B cell (primary cell): ENCODE results near the gene CCNK. TPM values are rescaled to one million over a fixed set of nuclear protein-coding genes. Genes with fewer than 3 reads are reported as not detected.

Experiments
- ATAC-seq: fragments of 200-7000 bp; cut with Tn5 transposase; one replicate; pipeline ENCODE4 v1.10.0; 2021; ENCODE audit warnings: low read depth, mild to moderate bottlenecking, moderate number of reproducible peaks, moderate library complexity
- CTCF ChIA-PET: fragments of 350-600 bp; sonication (Branson Sonifier 250); formaldehyde crosslinking; loops from one replicate; lab custom pipeline; 2021; ENCODE audit warnings: antibody characterized with exemption, inconsistent platforms; lab: Charles Lee
- POLR2A ChIA-PET: fragments of 350-600 bp; sonication (Branson Sonifier 250); formaldehyde crosslinking; loops from one replicate; lab custom pipeline; 2021; ENCODE audit warnings: antibody characterized with exemption; lab: Charles Lee
- DNase-seq: peaks from one replicate; pipeline ENCODE4 v3.0.0; 2013
- H2AFZ ChIP-seq: 2 replicates; pipeline ENCODE4 v1.6.1; 2012; ENCODE audit warnings: mild to moderate bottlenecking, low read depth, low read length; ENCODE audit not compliant: insufficient read depth, poor library complexity, severe bottlenecking
- H3K27ac ChIP-seq, 2 donors: 1 replicate in 1 of 2; 2 replicates in 1 of 2; pipeline ENCODE4 v1.5.1; 2012 to 2013; ENCODE audit warnings: low read length in 2 of 2, mild to moderate bottlenecking in 2 of 2, moderate library complexity in 1 of 2
- H3K27me3 ChIP-seq, 4 experiments: fragments of 200-600 bp in 1 of 4; sonication (generic) in 1 of 4; replicated peaks in 1 of 4; 1 replicate in 2 of 4; 2 replicates in 2 of 4; pipeline versions ENCODE4 v1.6.1 to v1.7.0; 2013 to 2016; ENCODE audit warnings: low read length in 3 of 4, mild to moderate bottlenecking in 2 of 4, mixed read lengths in 1 of 4, moderate library complexity in 1 of 4; ENCODE audit not compliant: insufficient read depth in 4 of 4, control insufficient read depth in 3 of 4; ENCODE audit errors: control extremely low read depth in 1 of 4
- H3K36me3 ChIP-seq, 2 experiments: replicated peaks in 1 of 2; 1 replicate in 1 of 2; 2 replicates in 1 of 2; pipeline versions ENCODE4 v1.6.1 to v1.7.1; 2013; ENCODE audit warnings: low read length in 1 of 2; ENCODE audit not compliant: insufficient read depth in 2 of 2, control insufficient read depth in 1 of 2; ENCODE audit errors: control extremely low read depth in 1 of 2, extremely low read depth in 1 of 2
- H3K4me1 ChIP-seq, 2 donors: fragments of 200-600 bp in 1 of 2; sonication (generic) in 1 of 2; 1 replicate in 1 of 2; 2 replicates in 1 of 2; pipeline versions ENCODE4 v1.5.1 to v1.6.1; 2013 to 2017; ENCODE audit warnings: low read length in 2 of 2; ENCODE audit not compliant: control insufficient read depth in 2 of 2, insufficient read depth in 2 of 2
- H3K4me2 ChIP-seq: replicated peaks from 2 replicates; pipeline ENCODE3; 2012; ENCODE audit warnings: mild to moderate bottlenecking, low read depth, low read length; ENCODE audit not compliant: poor library complexity, severe bottlenecking
- H3K4me3 ChIP-seq, 5 experiments: fragments of 200-600 bp in 1 of 5; sonication (generic) in 1 of 5; 1 replicate in 3 of 5; 2 replicates in 2 of 5; pipeline versions ENCODE4 v1.5.1 to v1.7.0; 2011 to 2016; ENCODE audit warnings: low read length in 4 of 5, mild to moderate bottlenecking in 4 of 5, low read depth in 2 of 5, control low read depth in 1 of 5, moderate library complexity in 1 of 5; ENCODE audit not compliant: insufficient read depth in 1 of 5; ENCODE audit errors: control extremely low read depth in 1 of 5, extremely low read depth in 1 of 5
- H3K79me2 ChIP-seq: fragments of 200-600 bp; sonication (generic); one replicate; pipeline ENCODE4 v1.6.0; 2016; ENCODE audit warnings: low read length; ENCODE audit not compliant: control insufficient read depth, insufficient read depth
- H3K9ac ChIP-seq: fragments of 200-600 bp; sonication (generic); 2 replicates; pipeline ENCODE4 v1.6.1; 2017; ENCODE audit warnings: mild to moderate bottlenecking, low read length, moderate library complexity
- H3K9me3 ChIP-seq, 3 donors: one replicate each; pipeline versions ENCODE4 v1.6.1 to v1.7.1; 2013; ENCODE audit warnings: low read length in 2 of 3; ENCODE audit not compliant: control insufficient read depth in 2 of 3, insufficient read depth in 1 of 3; ENCODE audit errors: control extremely low read depth in 1 of 3
- H4K20me1 ChIP-seq: 2 replicates; pipeline ENCODE4 v1.6.0; 2012; ENCODE audit warnings: mild to moderate bottlenecking, low read length; ENCODE audit not compliant: insufficient read depth, control insufficient read depth, poor library complexity, severe bottlenecking
- H3K27ac Mint-ChIP-seq: one replicate; pipeline ENCODE4 v1.8.0; 2021; ENCODE audit warnings: mixed read lengths
- H3K27me3 Mint-ChIP-seq: one replicate; pipeline ENCODE4 v1.8.0; 2021; ENCODE audit warnings: mixed read lengths
- H3K4me1 Mint-ChIP-seq: one replicate; pipeline ENCODE4 v1.8.0; 2021; ENCODE audit warnings: mixed read lengths
- H3K4me3 Mint-ChIP-seq: one replicate; pipeline ENCODE4 v1.8.0; 2021; ENCODE audit warnings: mixed read lengths
- H3K9me3 Mint-ChIP-seq: one replicate; pipeline ENCODE4 v1.8.0; 2022; ENCODE audit warnings: mixed read lengths; ENCODE audit not compliant: insufficient read depth
- CTCF ChIP-seq: fragments of 200-600 bp; IDR thresholded peaks from one replicate; pipeline ENCODE4 v1.8.0; 2022; ENCODE audit warnings: antibody characterized with exemption, mild to moderate bottlenecking
- EZH2 ChIP-seq: IDR thresholded peaks from 2 replicates; pipeline ENCODE4 v1.6.1; 2012; ENCODE audit warnings: borderline replicate concordance, low read depth, mild to moderate bottlenecking, moderate library complexity, low read length; ENCODE audit not compliant: insufficient read depth, poor library complexity, severe bottlenecking
- WGBS: methylation state at CpG from one replicate; pipeline ENCODE4 v1.1.5; 2013; ENCODE audit warnings: missing lambda C conversion rate; ENCODE audit not compliant: insufficient coverage; 5-methylcytosine and 5-hydroxymethylcytosine counted together
- intact Hi-C: fragments of 100-400 bp; cut with micrococcal nuclease; formaldehyde crosslinking; loops from one replicate; pipeline ENCODE4 v1.10.0; 2022
- polyA plus RNA-seq: library from polyadenylated mRNA; depleted of rRNA; stranded (reverse); fragments of >200 nt; gene quantifications from 2 replicates; pipeline ENCODE4 v1.2.3, GENCODE V29; 2012
- total RNA-seq, 2 donors: library from RNA; stranded (reverse); fragments of 120-200 nt in 1 of 2; gene quantifications; 1 replicate in 1 of 2; 2 replicates in 1 of 2; pipeline versions ENCODE4 v1.2.3 to v1.2.4, GENCODE V29; 2013 to 2022

Gene CCNK
- total and polyA plus RNA-seq, 2 donors (not counting 1 experiment from before 2014, with no cell fraction given), result 17.5 to 82.0 TPM

GRCh38 chr14:99543985-99544384, 62.8 kb downstream of the CCNK start:
- 91% methylated on average over 12 of the region's 12 CpGs for WGBS
- H2AFZ ChIP-seq, result no peak overlapping the region
- H3K4me3 Mint-ChIP-seq, result no peak overlapping the region

GRCh38 chr14:99544991-99545390, 63.8 kb downstream of the CCNK start:
- CTCF ChIA-PET, result no interaction called here

More at GRCh38 chr14:99543985-99544384, 62.8 kb downstream of the CCNK start:
- H3K27me3 ChIP-seq, result no peaks in the 10 kb centered on the region
- DNase-seq (no peak), ATAC-seq (no peak)
- peaks cover 12% of the 10 kb centered on the region for H3K27me3 Mint-ChIP-seq
- H3K9me3 ChIP-seq, result no peaks in the 10 kb centered on the region
- H3K9me3 Mint-ChIP-seq, result no peaks in the 10 kb centered on the region
- H3K36me3 ChIP-seq, result no peaks in the 10 kb centered on the region
- H4K20me1 ChIP-seq, result no peaks in the 10 kb centered on the region
- POLR2A ChIA-PET, result no interaction called here
- H3K4me2 ChIP-seq, result no peak overlapping the region
- no peaks in the 10 kb centered on the region for H3K4me1 ChIP-seq
- H3K27ac Mint-ChIP-seq, result no peak overlapping the region
- H3K27ac ChIP-seq, result no peak overlapping the region
- TF ChIP-seq CTCF (no peak), EZH2 (no peak)
- intact Hi-C loops, result no loop called here
- no peak overlapping the region for H3K9ac ChIP-seq
- peaks cover 2% of the 10 kb centered on the region for H3K4me1 Mint-ChIP-seq
- CTCF ChIA-PET, result no interaction called here
- no peaks in the 10 kb centered on the region for H3K79me2 ChIP-seq
- H3K4me3 ChIP-seq, result no peak overlapping the region

More at GRCh38 chr14:99544991-99545390, 63.8 kb downstream of the CCNK start:
- 78% methylated on average over 8 of the region's 11 CpGs for WGBS
- intact Hi-C loops, result no loop called here
- Mint-ChIP-seq H3K27me3 (peaks cover 12% of the 10 kb centered on the region), H3K4me1 (peaks cover 2% of the 10 kb centered on the region), H3K9me3 (no peaks in the 10 kb centered on the region), H3K27ac (no peak overlapping the region), H3K4me3 (no peak overlapping the region)
- H2AFZ ChIP-seq, result no peak overlapping the region
- H3K9me3 ChIP-seq, result no peaks in the 10 kb centered on the region
- POLR2A ChIA-PET, result no interaction called here
- no peak for ATAC-seq
- H3K79me2 ChIP-seq, result no peaks in the 10 kb centered on the region
- TF ChIP-seq EZH2, result no peak
- no peak for TF ChIP-seq CTCF
- no peak overlapping the region for H3K27ac ChIP-seq
- H3K9ac ChIP-seq, result no peak overlapping the region
- H3K27me3 ChIP-seq, result no peaks in the 10 kb centered on the region
- no peak for DNase-seq
- H3K4me1 ChIP-seq, result no peaks in the 10 kb centered on the region
- H4K20me1 ChIP-seq, result no peaks in the 10 kb centered on the region
- H3K4me2 ChIP-seq, result no peak overlapping the region
- H3K36me3 ChIP-seq, result no peaks in the 10 kb centered on the region
- H3K4me3 ChIP-seq, result no peak overlapping the region
